HG03558 (cell line): ENCODE measurements around the gene LDLR.
"Not testable (repeated sequence)": the region's sequence is repeated elsewhere in the genome, so short reads cannot be mapped to it uniquely, and the experiment has no call there.

Source experiments
- ATAC-seq: cut with Tn5 transposase; IDR thresholded peaks from one replicate; pipeline ENCODE4 v1.9.1; 2021; ENCODE audit warnings: moderate number of reproducible peaks; ENCODE audit not compliant: unreplicated experiment; ENCODE audit errors: extremely low read depth

The LDLR gene

GRCh38 chr19:11101057-11101456, 11.8 kb downstream of the LDLR start:
- ATAC-seq, result no peak

GRCh38 chr19:11102944-11103343, 13.7 kb downstream of the LDLR start:
- no peak for ATAC-seq

GRCh38 chr19:11103667-11104066, 14.4 kb downstream of the LDLR start:
- not testable (repeated sequence) for ATAC-seq

GRCh38 chr19:11105014-11105636, 15.9 kb downstream of the LDLR start:
- ATAC-seq, result no peak

- no peak for ATAC-seq
Measured at GRCh38 chr19:11106477-11106876, 17.2 kb downstream of the LDLR start.

GRCh38 chr19:11108746-11109145, 19.5 kb downstream of the LDLR start:
- ATAC-seq, result no peak

- no peak for ATAC-seq
Measured at GRCh38 chr19:11111117-11111770, 22.0 kb downstream of the LDLR start.

- no peak for ATAC-seq
Measured at GRCh38 chr19:11111771-11112144, 22.5 kb downstream of the LDLR start.

GRCh38 chr19:11113140-11113708, 24.0 kb downstream of the LDLR start:
- no peak for ATAC-seq

- no peak for ATAC-seq
Measured at GRCh38 chr19:11115042-11115441, 25.8 kb downstream of the LDLR start.

GRCh38 chr19:11115895-11116446, 26.7 kb downstream of the LDLR start:
- ATAC-seq, result no peak

GRCh38 chr19:11116507-11116906, 27.2 kb downstream of the LDLR start:
- ATAC-seq, result no peak

- ATAC-seq, result not testable (repeated sequence)
Measured at GRCh38 chr19:11121963-11122362, 32.7 kb downstream of the LDLR start.

GRCh38 chr19:11123114-11123513, 33.9 kb downstream of the LDLR start:
- no peak for ATAC-seq

GRCh38 chr19:11124157-11124556, 34.9 kb downstream of the LDLR start:
- ATAC-seq, result not testable (repeated sequence)

GRCh38 chr19:11125994-11126685, 36.9 kb downstream of the LDLR start:
- no peak for ATAC-seq

- no peak for ATAC-seq
Measured at GRCh38 chr19:11127905-11128304, 38.6 kb downstream of the LDLR start.

- ATAC-seq, result no peak
Measured at GRCh38 chr19:11130824-11131455, 41.7 kb downstream of the LDLR start.

GRCh38 chr19:11131471-11131870, 42.2 kb downstream of the LDLR start:
- no peak for ATAC-seq

- ATAC-seq, result no peak
Measured at GRCh38 chr19:11136400-11137101, 47.3 kb downstream of the LDLR start.
